HEK293T (cell line): ENCODE results near the gene CELF4.

Experiments
- CTCF ChIA-PET: fragments of 350-600 bp; formaldehyde crosslinking; extraction: SDS; loops from one replicate; lab custom pipeline; 2021; ENCODE audit warnings: antibody characterized with exemption, inconsistent platforms; lab: Yijun Ruan, JAX
- POLR2A ChIA-PET: fragments of 350-600 bp; formaldehyde crosslinking; extraction: SDS; loops from one replicate; lab custom pipeline; 2020; ENCODE audit warnings: antibody characterized with exemption, inconsistent platforms; lab: Yijun Ruan, JAX
- DNase-seq: peaks from one replicate; pipeline ENCODE4 v3.0.0; 2012; ENCODE audit warnings: mixed read lengths; ENCODE audit errors: extremely low spot score
- ARNT ChIP-seq: fragments of 450-650 bp; IDR thresholded peaks from 2 replicates; pipeline ENCODE4 v1.6.1; 2017; ENCODE audit warnings: mild to moderate bottlenecking
- BHLHE40 ChIP-seq: fragments of 450-650 bp; IDR thresholded peaks from 2 replicates; pipeline ENCODE4 v1.6.1; 2016; ENCODE audit warnings: mild to moderate bottlenecking, moderate library complexity, borderline replicate concordance
- CTBP1 ChIP-seq: fragments of 450-650 bp; IDR thresholded peaks from 2 replicates; pipeline ENCODE4 v1.6.1; 2016; ENCODE audit warnings: borderline replicate concordance
- ELF4 ChIP-seq: fragments of 450-650 bp; IDR thresholded peaks from 2 replicates; pipeline ENCODE4 v1.6.1; 2017; ENCODE audit warnings: antibody characterized with exemption
- FOXA1 ChIP-seq: fragments of 450-650 bp; IDR thresholded peaks from 2 replicates; pipeline ENCODE4 v1.6.1; 2016; ENCODE audit warnings: mild to moderate bottlenecking
- FOXK2 ChIP-seq: fragments of 450-650 bp; IDR thresholded peaks from 2 replicates; pipeline ENCODE4 v1.6.1; 2016; ENCODE audit warnings: mild to moderate bottlenecking
- FOXM1 ChIP-seq: fragments of 450-650 bp; IDR thresholded peaks from 2 replicates; pipeline ENCODE4 v1.6.1; 2017; ENCODE audit warnings: mild to moderate bottlenecking, borderline replicate concordance
- HDGF ChIP-seq: fragments of 450-650 bp; IDR thresholded peaks from 2 replicates; pipeline ENCODE4 v1.6.1; 2017; ENCODE audit warnings: antibody characterized with exemption, borderline replicate concordance
- L3MBTL2 ChIP-seq: fragments of 450-650 bp; conservative IDR thresholded peaks from 2 replicates; pipeline ENCODE4 v1.6.1; 2016; ENCODE audit warnings: mild to moderate bottlenecking
- LEF1 ChIP-seq: fragments of 450-650 bp; IDR thresholded peaks from 2 replicates; pipeline ENCODE4 v1.6.1; 2017; ENCODE audit warnings: mild to moderate bottlenecking, borderline replicate concordance
- NFRKB ChIP-seq: fragments of 450-650 bp; IDR thresholded peaks from 2 replicates; pipeline ENCODE4 v1.6.1; 2016; ENCODE audit warnings: mild to moderate bottlenecking, moderate library complexity
- SP1 ChIP-seq: fragments of 450-650 bp; IDR thresholded peaks from 2 replicates; pipeline ENCODE4 v1.6.1; 2017
- SUZ12 ChIP-seq: fragments of 450-650 bp; IDR thresholded peaks from 2 replicates; pipeline ENCODE4 v1.6.1; 2016; ENCODE audit warnings: mild to moderate bottlenecking
- TARDBP ChIP-seq: fragments of 450-650 bp; IDR thresholded peaks from 2 replicates; pipeline ENCODE4 v1.6.1; 2016
- ZNF384 ChIP-seq: fragments of 450-650 bp; IDR thresholded peaks from 2 replicates; pipeline ENCODE4 v1.6.1; 2016
- TF ChIP-seq, protein P1 (sequence below): fragments of 450-650 bp; IDR thresholded peaks from 2 replicates; pipeline ENCODE4 v1.6.1; 2016

CELF4 gene

DNA sequence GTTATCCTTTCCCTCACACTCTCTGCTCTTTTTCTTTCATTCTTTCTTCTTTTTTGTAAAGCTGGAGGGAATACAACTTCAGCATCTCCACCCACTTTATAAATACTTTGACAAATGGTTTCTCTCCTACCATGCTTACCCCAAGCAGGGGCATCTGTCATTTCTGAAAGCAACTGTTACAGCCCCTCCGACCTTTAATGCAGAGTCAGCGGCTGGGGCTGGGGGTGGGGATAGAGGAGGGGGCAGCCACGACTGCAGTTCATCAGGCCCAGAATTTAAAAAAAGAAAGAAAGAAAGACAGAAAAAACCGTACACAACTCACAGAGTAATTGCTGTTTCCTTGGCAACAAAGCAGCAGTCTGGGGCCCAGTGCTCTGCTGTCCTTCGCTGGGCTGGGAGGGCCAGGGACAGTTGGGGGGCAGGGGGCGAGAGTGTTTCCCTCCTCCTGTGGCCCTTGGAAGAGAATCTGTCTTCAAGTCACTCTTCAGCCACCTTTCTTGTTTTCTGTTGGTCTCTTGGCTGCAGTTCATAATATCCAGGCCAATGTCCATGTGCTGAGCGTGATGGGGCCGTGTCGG, 53.8 kb downstream of the CELF4 start:
- TF ChIP-seq ARNT (no peak), NFRKB (no peak), FOXK2 (no peak), HDGF (no peak), CTBP1 (no peak), SUZ12 (no peak), ELF4 (no peak), SP1 (no peak), BHLHE40 (no peak), ZNF384 (no peak), TARDBP (no peak), LEF1 (no peak), L3MBTL2 (no peak), FOXA1 (no peak), FOXM1 (no peak)
- TF ChIP-seq, protein P1, sequence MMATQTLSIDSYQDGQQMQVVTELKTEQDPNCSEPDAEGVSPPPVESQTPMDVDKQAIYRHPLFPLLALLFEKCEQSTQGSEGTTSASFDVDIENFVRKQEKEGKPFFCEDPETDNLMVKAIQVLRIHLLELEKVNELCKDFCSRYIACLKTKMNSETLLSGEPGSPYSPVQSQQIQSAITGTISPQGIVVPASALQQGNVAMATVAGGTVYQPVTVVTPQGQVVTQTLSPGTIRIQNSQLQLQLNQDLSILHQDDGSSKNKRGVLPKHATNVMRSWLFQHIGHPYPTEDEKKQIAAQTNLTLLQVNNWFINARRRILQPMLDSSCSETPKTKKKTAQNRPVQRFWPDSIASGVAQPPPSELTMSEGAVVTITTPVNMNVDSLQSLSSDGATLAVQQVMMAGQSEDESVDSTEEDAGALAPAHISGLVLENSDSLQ, result no peak
- ChIA-PET CTCF (no interaction called here), POLR2A (no interaction called here)
- no peak for DNase-seq

DNA sequence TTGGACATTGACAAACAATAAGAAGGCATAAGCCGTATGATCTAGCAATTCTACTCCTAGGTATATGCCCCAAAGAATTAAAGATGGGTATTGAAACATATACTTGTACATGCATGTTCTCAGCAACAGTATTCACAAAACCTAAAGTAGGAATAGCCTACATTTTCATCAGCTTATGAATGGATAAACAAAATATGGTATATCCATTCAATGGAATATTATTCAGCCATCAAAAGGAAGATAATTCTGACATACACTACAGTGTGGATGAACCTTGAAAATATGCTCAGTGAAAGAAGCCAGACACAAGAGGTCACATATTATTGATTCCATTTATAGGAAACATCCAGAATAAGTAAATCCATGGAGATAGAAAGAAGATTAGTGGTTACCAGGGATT, 56.0 kb downstream of the CELF4 start:
- ChIA-PET CTCF (interaction anchor here (1.2 kb wide), 1 partner anchor 16 kb away, joined by 3 read pairs; no protein-coding TSS in a partner anchor), POLR2A (no interaction called here)
- TF ChIP-seq BHLHE40 (no peak), NFRKB (no peak), L3MBTL2 (no peak), SUZ12 (no peak), ZNF384 (no peak), SP1 (no peak), ELF4 (no peak), CTBP1 (no peak), FOXA1 (no peak), ARNT (no peak), FOXM1 (no peak), FOXK2 (no peak)
- TF ChIP-seq, protein P1, result no peak
- DNase-seq, result no peak

DNA sequence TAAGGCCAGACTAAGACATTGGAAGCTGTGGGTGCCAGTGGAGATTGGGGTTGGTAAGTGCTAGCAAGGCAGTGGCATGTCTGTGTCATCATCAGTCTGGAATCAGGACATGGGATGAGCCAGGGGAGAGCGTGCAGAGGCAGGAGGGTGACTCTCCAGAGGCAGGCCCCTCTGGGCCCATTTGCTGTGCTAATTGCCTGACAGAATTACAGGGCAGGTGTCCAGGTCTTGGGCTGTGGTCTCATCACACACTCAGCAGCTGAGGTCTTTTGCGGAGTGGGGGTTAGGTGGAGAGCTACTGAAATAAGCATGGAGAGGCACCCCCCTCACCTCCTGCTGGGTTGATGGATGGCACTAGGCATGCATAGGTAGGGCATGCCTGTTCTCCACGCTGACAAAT, 57.4 kb downstream of the CELF4 start:
- TF ChIP-seq ARNT (no peak), SUZ12 (no peak), TARDBP (no peak), ELF4 (no peak), LEF1 (no peak)
- no peak for DNase-seq
- ChIA-PET POLR2A (no interaction called here), CTCF (interaction anchor here (1.2 kb wide), 1 partner anchor 14 kb away, joined by 3 read pairs; no protein-coding TSS in a partner anchor)

DNA sequence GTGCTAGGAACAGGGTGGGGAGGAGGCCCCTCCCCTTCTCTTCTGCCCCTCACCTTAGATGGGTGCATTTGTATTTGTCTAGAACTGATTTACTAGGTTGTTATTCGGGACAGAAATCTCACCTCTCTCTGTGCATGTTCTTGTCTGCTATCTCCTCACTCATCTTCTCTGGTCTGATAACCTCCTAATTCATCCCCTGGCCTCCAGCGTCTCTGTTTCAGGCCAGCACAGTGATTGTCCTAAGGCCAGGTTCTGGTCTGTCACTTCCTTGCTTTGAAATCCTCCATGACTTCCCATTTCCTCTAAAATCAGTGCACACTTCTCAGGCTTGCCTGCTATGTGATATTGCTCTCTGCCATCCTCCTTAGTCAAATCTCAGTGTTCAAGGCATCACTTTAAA, 58.4 kb downstream of the CELF4 start:
- no peak for DNase-seq
- no peak for TF ChIP-seq FOXK2
- TF ChIP-seq BHLHE40, result no peak
- TF ChIP-seq ZNF384, result no peak
- TF ChIP-seq L3MBTL2, result no peak
- no peak for TF ChIP-seq CTBP1
- TF ChIP-seq FOXA1, result no peak
- TF ChIP-seq NFRKB, result no peak
- no peak for TF ChIP-seq ARNT
- TF ChIP-seq, protein P1, result no peak
- TF ChIP-seq SP1, result no peak
- ChIA-PET CTCF (no interaction called here), POLR2A (no interaction called here)

DNA sequence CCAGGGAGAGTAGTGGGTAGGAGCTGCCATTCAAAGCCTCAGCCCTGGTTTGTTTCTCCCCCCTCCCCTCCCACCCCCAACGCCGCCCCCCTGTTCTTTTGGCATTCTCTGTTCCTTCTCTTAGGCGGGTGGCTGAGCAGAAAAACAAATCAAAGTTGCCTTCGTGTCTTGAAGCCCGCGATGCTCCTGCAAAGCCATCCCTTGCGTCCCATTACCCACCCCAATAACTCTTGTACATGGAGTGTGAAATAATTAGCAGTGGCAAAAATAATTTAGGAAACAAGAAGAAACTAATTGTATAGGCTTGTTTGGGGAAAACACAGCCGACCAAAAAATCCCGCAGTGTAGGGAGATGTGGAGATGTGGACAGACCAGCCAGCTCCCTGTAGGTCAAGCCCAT, 59.6 kb downstream of the CELF4 start:
- TF ChIP-seq NFRKB, result no peak
- no peak for TF ChIP-seq FOXA1
- TF ChIP-seq FOXK2, result no peak
- no peak for TF ChIP-seq LEF1
- no peak for TF ChIP-seq TARDBP
- no peak for TF ChIP-seq SP1
- no peak for TF ChIP-seq CTBP1
- TF ChIP-seq ZNF384, result no peak
- no peak for TF ChIP-seq FOXM1
- TF ChIP-seq, protein P1, result no peak
- no peak for TF ChIP-seq L3MBTL2
- TF ChIP-seq SUZ12, result no peak
- POLR2A ChIA-PET, result no interaction called here
- DNase-seq, result no peak
- CTCF ChIA-PET, result no interaction called here

DNA sequence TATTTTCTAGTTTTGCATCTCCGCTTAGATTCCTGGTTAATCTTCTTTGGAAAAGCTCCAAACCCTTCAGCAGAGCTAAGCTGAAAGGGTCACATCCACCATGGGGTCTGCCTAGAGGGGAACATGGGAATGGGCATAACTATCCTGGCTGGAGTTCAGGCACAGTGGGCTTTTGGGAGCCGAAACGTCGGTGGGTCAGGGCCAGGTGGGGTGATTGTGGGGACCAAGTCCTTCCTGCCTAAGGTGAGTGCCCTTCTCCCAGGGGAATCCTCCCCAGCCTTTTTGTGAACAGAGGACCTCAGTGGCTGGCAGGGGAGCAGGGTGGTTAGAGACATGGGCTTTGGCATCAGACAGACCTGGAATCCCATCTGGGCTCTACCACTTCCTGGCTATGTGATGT, 60.3 kb downstream of the CELF4 start:
- no peak for TF ChIP-seq ELF4
- TF ChIP-seq, protein P1, result no peak
- DNase-seq, result no peak
- ChIA-PET CTCF (no interaction called here), POLR2A (no interaction called here)
